Posterior cingulate gyrus (tissue), 11 donors: ENCODE measurements around the gene HHATL.

Experiments used
- DNase-seq, 10 donors: peaks; one replicate each; pipeline versions ENCODE4 v3.0.0 to v3.0.0-alpha.2; 2020 to 2021; ENCODE audit warnings: mixed read lengths in 3 of 10
- intact Hi-C: fragments of 100-400 bp; cut with DNase I; formaldehyde crosslinking; loops from one replicate; pipeline ENCODE4 v1.15.1; 2023

Gene HHATL

DNA sequence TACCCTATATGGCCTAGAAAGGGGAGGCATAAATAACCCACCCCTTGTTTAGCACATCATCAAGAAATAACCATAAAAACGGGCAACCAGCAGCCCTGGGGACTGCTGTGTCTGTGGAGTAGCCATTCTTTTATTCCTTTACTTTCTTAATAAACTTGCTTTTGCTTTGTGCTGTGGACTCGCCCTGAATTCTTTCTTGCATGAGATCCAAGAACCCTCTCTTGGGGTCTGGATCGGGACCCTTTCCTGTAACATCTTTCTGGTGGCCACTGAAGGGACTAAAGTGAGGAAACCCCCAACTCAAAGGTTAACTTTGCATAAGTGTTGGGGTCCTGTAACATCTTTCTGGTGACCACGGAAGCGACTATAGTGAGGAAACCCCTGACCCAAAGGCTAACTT is 15.7 kb upstream of the HHATL start:
- intact Hi-C loops: no loop called here
- DNase-seq: peak in 1 of 10 donors; percentile 3

GRCh38 chr3:42717306-42717705 is 14.7 kb upstream of the HHATL start:
- intact Hi-C loops: no loop called here
- no peak for DNase-seq

DNA sequence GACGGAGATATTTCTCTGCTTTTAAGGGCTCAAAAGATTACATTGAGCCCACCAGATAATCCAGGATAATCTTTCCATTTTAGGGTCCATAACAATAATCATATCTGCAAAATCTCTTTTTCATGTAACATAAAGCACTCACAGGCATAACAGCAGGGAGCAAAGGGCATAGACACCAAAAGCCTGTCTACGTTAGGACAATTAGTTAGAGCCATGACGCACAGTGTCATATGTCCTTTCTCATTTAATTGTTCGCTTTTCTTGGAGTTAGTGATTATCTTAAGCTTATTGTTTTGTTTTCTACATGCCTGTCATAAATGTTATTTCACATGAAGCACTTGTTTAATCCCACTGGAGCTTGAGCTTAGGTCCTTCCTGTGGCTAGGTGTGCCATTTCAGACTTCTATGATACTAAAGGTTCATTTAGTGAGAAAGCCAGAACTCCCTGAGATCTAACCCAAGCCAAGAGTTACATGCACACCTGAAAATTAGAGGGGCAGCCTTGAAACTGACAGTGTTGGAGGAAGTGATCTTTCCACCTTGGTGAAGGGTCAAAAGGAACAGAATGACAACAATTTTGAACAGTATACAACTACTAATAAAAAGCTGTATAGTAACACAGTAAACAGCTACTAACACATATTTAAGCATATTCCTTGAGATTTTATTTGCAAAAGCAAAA is 11.7 kb upstream of the HHATL start:
- intact Hi-C loops: no loop called here

GRCh38 chr3:42713747-42714146 is 11.1 kb upstream of the HHATL start:
- peak in 1 of 10 donors; percentile 6 for DNase-seq
- intact Hi-C loops: no loop called here

More for the DNA sequence above, 11.7 kb upstream of the HHATL start:
- DNase-seq: no peak

- peak in 6 of 10 donors; percentile 5 to 77 (median 12) for DNase-seq
- intact Hi-C loops: no loop called here
Observed at GRCh38 chr3:42712688-42713372, 10.2 kb upstream of the HHATL start.

- intact Hi-C loops: no loop called here
Observed at GRCh38 chr3:42712344-42712648, 9.7 kb upstream of the HHATL start.

DNA sequence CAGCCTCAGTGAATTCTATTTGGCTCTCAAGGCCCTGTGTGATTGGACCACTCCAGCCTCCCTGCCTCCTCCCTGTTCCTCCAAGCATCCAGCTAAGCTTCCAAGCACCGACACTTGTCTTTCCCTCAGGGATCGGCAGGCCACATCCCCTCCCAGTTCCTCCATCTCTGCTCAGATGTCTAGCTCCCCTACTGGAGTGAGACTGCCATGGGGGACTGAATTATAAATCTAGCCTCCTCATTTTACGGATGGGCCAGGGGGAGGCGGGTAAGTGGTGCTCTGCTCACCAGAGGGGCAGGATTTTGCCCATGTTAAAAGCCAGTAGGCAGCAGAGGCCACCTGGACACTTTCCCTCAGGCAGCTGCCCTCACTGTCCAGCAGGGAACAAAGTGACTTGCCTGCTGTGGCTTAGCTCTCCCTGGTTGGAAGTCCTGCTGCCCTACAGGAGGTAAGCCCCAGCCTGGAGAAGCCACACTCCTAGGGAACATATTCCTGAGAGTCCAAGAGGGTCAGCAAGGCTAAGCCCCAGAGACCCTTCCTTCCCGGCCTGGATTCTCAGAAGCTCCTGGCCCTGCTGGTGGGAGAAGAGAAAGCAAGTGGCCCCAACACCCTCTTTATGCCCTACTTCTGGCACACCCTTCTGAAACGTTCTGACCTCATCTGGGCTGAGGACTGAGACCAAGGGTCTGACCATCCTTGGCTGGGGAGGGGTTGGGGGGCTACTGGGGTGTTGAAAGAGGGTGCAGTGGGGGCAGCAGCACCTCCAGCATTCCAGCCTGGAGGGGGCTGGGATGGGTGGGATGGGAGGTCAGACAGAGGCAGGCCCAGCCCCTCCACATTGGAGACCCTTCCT is 9.1 kb upstream of the HHATL start:
- peak in 6 of 10 donors; percentile 5 to 60 (median 18) for DNase-seq

More at GRCh38 chr3:42712344-42712648, 9.7 kb upstream of the HHATL start:
- peak in 2 of 10 donors; percentile 1 to 5 for DNase-seq

DNA sequence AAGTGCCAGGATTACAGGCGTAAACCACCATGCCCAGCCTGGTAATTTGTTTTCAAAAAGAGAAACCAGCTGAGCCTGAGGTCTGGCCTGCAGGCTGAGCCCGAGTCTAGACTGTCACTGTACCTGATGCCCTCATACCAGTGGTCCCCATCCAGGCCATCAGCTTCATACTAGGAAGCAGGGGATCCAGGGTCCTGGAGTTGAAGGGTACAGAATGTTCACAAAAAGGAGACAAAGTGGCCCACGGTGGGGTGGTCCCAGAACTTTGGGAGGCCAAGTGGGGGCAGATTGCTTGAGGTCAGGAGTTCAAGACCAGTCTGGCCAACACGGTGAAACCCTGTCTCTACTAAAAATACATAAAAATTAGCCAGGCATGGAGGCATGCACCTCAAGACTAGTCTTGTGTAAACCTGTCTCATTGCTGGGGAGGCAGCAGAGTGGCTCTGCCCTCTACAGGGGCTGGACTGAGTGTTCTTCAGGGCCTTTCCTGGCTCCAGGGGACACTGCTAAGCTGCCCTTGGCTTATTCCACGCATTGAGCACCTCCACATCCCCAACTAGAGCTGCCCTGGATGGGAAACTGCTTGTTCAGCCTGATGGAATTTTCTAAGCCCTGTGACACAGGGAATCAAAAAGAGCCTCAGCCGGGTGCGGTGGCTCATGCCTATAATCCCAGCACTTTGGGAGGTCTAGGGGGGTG is 7.9 kb upstream of the HHATL start:
- DNase-seq: peak in 3 of 10 donors; percentile 4 to 68 (median 10)
- intact Hi-C loops: no loop called here

More for the DNA sequence above, 9.1 kb upstream of the HHATL start:
- intact Hi-C loops: no loop called here

DNA sequence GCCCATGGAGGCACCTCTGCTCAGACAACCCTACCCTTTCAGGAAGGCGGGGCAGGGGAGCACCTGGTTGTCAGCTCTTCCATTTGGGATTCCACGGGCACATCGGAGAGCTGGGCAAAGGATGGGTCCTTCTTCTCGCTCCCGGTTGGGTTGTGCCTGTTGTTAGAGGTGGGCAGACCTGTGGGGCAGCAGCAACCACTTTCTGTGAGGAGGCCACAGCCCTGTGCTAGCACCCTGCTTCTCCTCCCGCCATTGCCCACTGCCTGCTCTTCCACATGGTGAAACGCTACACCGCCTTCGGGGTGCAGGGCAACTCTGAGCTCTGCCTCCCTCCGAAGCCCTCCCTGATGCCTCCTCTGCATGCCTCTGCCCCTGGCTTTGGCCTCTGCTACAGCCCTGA is 7.0 kb upstream of the HHATL start:
- peak in 5 of 10 donors; percentile 4 to 67 (median 55) for DNase-seq
- intact Hi-C loops: no loop called here

GRCh38 chr3:42708611-42709151 is 6.1 kb upstream of the HHATL start:
- DNase-seq: peak in 6 of 10 donors; percentile 2 to 80 (median 27)
- intact Hi-C loops: no loop called here

GRCh38 chr3:42707620-42708355 is 5.2 kb upstream of the HHATL start:
- intact Hi-C loops: no loop called here
- peak in 6 of 10 donors; percentile 1 to 59 (median 17) for DNase-seq

DNA sequence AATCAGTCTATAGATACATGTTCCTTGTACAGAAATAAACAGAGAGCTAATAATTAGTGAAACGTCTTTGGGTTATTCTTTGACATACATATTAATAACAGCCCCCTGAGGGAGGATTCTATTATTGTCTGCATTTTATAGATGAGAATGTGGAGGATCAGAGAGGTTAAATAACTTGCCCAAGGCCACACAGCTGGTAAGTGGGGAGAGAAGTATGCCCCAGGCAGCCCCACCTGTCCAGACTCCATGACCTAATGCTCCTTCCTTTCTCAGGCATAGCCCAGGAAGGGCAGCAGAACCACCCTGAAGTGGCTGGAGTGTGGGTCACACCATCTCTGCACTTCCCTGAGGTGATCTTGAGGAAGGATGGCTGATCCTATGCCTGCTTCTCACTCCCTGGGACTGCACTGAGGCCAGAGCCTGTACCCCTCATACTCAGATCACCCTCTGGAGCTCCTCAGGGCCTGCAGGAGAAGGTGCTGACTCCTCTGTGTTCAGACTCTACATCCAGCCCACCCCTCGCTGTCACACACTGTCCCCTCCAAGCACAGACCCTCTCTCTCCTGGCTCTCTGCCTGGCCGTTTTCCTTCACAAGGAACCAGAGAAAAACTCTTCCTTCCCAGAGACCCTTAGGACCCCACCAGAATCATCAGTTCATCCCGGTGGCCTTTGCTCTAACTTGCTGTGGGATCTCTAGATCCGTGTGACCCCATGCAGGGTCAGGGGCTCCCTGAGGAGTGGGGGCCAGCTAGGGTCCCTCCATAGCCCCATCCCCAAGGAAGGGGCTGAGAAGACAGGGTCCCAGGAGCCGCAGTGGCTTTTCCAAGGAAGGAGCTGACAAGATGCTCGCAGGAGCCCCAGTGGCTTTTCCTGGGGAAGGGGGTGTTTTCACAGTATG is 4.4 kb upstream of the HHATL start:
- intact Hi-C loops: no loop called here
- DNase-seq: peak in 6 of 10 donors; percentile 4 to 57 (median 16)

DNA sequence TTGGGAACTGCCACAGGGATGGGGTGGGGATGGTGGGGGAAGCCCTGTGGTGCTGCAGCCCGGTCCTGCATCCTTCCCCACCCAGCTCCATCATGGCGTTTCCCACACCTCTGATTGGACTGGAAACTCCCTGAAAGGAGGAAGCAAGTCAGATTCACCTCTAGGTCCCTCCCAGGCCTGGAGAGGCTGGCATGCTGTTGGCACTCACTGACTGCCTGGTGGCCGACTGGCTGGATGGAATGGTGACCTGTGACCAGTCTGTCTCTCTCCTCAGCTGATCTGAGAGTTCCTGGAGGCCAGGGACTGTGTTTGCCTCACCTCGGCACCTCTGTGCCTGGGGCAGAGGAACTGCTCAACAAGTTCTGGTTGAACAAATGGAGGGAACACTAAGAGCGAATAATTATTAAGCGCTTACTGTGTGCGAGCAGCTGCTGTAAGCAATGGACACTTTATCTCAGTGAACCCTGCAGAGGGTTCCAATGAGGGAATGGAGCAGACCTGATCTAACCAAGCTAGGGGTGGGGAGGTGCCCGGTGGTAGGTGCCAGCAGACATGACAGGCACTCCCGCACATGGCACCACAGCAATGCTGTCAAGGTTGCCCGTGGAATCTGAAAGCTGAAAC is 3.5 kb upstream of the HHATL start:
- peak in 5 of 10 donors; percentile 2 to 60 (median 12) for DNase-seq
- intact Hi-C loops: no loop called here

- DNase-seq: peak in 4 of 10 donors; percentile 1 to 74 (median 8)
- intact Hi-C loops: no loop called here
Observed at GRCh38 chr3:42705058-42705767, 2.6 kb upstream of the HHATL start.

DNA sequence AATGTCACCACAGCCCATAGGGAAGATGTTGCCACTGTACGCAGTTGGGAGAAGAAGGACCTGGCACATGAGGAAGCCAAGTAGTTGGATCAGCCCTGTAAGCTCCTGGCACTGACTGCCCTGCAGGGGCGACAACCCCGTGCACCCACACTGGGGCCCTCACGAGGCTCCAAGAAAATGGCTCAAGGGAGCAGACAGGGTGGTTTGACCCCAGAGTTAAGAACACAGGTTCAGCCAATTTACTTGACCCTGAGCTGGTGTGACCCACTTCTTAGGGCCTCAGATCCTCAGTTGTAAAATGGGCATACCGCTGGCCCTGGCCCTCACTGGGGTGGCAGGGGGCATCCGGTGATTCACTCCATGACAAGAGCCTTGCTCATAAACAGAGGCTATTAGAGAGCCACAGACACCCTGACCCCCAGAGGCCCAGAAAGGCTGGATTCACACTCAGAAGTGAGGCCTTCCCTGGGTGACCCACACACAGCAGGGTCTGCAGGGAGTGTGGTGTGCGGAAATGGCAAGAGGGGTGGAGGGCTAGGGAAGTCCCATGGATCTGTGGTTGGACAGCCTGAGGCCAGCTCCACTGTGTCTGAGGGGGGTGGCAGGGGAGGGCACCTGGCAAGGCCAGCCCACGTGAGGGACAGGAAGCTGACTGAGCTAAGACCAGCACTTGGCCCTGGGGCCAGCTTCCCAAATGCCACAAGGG is 1.7 kb upstream of the HHATL start:
- DNase-seq: peak in 2 of 10 donors; percentile 15 to 69
- intact Hi-C loops: no loop called here

- intact Hi-C loops: no loop called here
- peak in 1 of 10 donors; percentile 76 for DNase-seq
Observed at GRCh38 chr3:42703695-42704025, 1.1 kb upstream of the HHATL start.
